Esophagus mucosa (tissue), 1 donor: ENCODE measurements around the gene SLC25A29. TPM values are rescaled to one million over a fixed set of nuclear protein-coding genes. Genes with fewer than 3 reads are reported as not detected.
A peak's percentile ranks its signal among the peaks of the same experiment; 100 is the strongest.

ENCODE experiments used
- ATAC-seq: fragments of 200-7000 bp; cut with Tn5 transposase; one replicate; pipeline ENCODE4 v1.9.1; 2020
- total RNA-seq: library from RNA; stranded (reverse); gene quantifications from one replicate; pipeline ENCODE4 v1.2.4, GENCODE V29; 2023
- donor health status: DM: yes; HTN: yes; CAD: no.

The SLC25A29 gene
- total RNA-seq, 1 donor from 2014 or later, result 15.5 TPM

DNA sequence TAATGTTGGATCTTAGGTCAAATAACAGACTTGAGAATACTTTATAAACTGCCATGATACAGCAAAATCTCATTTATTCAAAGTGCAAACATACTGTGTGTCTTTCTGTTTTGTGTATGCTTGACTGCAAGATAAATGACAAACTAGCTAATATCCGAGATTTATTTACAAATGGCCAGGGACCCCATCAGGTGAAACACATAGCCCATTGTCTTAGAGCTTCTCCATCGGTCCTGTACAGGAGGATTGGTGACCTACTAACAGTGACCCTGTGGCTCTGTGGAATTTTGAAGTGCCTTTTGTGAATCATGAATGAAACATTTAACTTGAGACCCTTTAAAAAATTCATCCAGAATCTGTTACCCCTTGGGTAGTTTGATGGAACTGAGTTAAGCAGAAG is 27.1 kb downstream of the SLC25A29 start:
- no peak for ATAC-seq

DNA sequence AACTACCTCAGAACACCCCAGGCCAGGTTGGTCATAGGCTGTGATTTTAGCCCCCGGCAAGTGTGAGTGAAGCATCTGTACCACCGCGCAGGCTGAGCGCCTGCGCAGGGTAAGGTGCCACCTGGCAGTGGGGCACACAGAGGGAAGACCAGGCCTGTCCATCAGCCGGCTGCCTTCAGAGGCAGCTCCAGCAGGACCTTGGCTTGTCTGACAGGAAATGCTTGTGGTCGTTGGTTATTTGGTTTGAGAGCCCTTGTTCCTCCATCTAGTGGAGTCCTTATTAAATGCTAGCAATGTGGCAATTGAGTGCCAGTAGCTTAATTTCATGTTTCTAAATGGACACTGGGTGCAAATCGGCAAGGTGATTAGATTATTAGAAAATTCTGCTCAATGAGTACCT is 27.5 kb downstream of the SLC25A29 start:
- no peak for ATAC-seq

DNA sequence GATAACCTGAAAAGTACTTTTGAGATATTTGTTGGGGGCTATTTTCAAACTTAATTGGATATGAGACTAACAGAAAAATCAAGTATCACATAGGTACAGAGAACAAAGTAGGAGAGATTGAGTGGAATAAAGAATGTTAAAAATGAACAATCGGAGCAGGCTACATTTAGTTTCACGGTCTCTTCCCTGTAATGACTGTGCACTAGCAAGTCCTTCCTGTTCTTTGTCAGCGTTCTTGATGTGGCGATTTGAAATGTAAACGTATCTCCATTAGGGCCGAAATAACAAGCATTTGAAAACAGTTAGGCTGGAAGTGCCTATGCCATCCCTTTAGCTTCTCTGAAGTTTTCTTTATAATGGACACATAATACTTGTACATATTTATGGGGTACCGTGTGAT is 31.0 kb downstream of the SLC25A29 start:
- ATAC-seq, result no peak

DNA sequence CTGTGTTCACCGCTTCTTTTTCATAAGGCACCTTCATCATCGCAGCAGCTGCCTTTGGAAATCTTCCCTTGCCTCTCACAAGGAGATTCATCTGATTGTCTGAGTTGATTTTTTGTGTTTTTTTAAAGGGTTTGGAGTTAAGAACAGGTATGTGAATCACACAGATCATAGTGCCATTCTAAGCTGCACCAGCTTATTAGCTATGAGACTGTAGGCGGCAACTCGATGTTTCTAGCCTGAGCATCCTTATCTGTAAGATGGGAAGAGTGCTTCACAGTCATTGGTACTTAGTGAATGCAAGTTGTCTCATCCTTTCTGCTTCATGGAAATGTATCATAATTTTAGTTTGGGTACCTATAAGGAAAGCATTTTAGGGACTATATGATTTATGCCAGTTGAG is 32.0 kb downstream of the SLC25A29 start:
- ATAC-seq, result no peak

DNA sequence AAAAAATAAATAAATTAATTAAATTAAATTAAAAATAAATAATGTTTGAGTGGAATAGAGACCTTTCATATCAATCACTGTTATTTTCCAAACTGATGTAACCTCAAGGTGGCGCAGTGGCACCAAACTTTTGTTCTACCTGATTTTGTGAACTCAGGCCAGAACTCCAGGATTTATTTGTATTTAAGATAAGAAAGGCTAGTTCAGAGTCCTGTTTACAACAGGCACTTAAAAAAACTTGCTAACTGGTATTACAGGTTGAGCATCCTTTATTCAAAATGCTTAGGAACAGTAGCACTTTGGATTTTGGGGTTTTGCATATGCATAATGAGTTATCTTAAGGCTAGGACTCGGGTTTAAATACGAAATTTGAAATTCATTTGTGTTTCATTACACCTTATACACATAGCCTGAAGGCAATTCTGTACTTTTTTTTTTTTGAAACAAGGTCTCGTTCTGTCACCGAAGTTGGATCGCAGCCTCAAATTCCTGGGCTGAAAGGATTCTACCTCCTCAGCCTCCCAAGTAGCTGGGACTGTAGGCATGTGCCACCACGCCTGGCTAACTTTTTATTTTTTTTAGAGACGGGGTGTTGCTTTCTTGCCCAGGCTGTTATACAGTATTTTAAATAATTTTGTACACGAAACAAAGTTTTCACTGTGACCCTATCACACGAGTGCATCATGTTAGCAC is 34.9 kb downstream of the SLC25A29 start:
- ATAC-seq, result peak; percentile 57

GRCh38 chr14:100268591-100269207 is 37.5 kb downstream of the SLC25A29 start:
- ATAC-seq, result no peak

DNA sequence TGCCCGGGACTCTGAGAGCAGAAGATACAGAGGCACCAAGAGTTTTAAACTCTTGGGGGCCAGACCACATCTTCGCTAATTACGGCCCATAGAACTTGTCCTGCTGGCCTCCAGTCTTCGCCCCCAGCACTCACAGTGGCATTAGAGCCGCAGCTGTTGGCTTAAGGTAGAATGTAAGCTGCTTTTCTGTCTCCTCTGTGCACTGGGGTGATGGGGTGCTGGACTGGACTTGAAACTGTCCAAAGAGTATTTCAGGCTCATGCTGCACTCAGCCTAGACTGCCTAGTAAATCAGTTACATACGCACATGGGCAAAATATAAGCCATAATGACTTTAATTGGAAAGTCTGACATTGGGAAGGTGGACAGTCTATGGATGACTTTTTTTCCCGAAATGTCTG is 38.3 kb downstream of the SLC25A29 start:
- no peak for ATAC-seq

- no peak for ATAC-seq
These were observed 43.1 kb downstream of the SLC25A29 start for GRCh38 chr14:100263141-100263540.

DNA sequence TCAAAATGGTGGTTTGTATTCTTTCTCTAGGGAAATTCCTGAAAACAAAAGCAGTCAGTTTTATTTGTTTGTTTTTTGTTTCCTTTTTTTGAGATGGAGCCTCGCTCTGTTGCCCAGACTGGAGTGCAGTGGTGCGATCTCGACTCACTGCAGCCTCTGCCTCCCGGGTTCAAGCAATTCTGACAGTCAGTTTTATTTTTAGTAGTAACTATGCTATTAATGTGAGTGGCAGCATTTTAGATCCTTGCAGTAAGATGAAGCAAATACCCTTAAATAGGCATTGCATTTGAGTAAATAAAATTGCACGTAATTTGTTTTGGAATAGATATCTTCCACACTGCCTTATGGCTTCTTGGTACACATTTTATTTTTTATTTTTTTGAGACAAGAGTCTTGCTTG is 43.7 kb downstream of the SLC25A29 start:
- ATAC-seq, result no peak

GRCh38 chr14:100261621-100262020 is 44.6 kb downstream of the SLC25A29 start:
- no peak for ATAC-seq

GRCh38 chr14:100256339-100256895 is 49.8 kb downstream of the SLC25A29 start:
- no peak for ATAC-seq

- ATAC-seq, result no peak
These were observed 53.6 kb downstream of the SLC25A29 start for GRCh38 chr14:100252684-100253083.

DNA sequence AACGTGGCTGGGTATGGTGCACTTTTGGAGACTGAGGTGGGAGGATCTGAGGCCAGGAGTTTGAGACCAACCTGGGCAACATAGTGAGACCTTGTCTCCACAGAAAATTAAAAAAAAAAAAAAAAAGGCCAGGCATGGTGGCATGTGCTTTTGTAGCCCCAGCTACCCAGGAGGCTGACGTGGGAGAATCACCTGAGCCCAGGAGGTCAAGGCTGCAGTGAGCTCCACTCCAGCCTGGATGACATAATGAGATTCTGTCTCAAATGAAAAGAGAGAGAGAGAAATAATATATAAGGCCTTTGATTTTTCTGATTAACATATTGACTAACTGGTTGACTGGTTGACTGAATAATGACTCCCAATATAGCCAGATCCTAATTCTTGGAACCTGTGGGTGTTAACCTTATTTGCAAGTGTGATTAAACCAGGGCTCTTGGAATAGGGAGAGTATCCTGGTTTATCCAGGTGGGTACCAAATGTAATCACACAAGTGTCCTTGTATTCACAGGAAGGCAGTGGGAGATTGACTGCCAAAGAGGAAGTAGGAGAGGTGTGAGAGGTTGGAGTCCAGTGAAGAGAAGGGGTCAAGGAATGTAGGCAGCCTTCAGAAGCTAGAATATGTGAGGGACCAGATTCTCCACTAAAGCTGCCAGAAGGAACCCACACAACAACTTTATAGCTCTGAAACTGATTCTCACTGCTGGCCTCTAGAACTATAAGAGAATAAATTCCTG is 55.3 kb downstream of the SLC25A29 start:
- no peak for ATAC-seq

- ATAC-seq, result peak; percentile 21
These were observed 59.3 kb downstream of the SLC25A29 start for GRCh38 chr14:100246809-100247428.

GRCh38 chr14:100243020-100243419 is 63.2 kb downstream of the SLC25A29 start:
- ATAC-seq, result no peak

DNA sequence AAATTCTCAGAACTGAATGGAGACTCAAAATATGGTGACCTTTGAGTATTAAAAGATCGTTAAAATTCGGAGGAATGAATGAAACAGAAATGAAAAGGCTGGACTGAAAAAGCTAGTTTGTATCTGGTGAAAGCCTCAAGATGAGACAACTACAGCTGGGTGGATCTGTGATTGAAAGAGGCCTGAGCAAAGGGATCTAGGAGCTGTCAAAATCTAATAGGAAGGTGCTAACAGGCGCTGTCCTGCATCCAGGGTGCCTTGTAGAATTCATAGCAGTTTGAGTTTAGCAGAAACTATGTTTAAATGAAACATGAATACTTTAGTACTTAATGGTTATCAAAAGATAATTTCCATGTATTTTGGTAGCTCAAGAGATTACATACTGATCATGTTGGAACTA is 65.0 kb downstream of the SLC25A29 start:
- ATAC-seq, result no peak

Other genes with a start within 250 kb of the SLC25A29 start
- 25.2 TPM for gene EVL, start 241.0 kb downstream of the SLC25A29 start, total RNA-seq
- gene DEGS2, start 146.8 kb downstream of the SLC25A29 start, total RNA-seq, result 51.5 TPM
- 44.5 TPM for gene YY1, start 67.3 kb downstream of the SLC25A29 start, total RNA-seq
- not detected for gene SLC25A47, start 16.9 kb upstream of the SLC25A29 start, total RNA-seq
- 5.3 TPM for gene WDR25, start 70.0 kb upstream of the SLC25A29 start, total RNA-seq